ENCODE data around the gene GPRC5C. TPM values are rescaled to one million over a fixed set of nuclear protein-coding genes. Genes with fewer than 3 reads are reported as not detected.

GPRC5C gene
- total RNA-seq, 1 experiment from 2014 or later: 15.5 TPM

GRCh38 chr17:74394977-74395376, 36.9 kb upstream of the GPRC5C start:
- Histone ChIP-seq H3K79me1 (ENCODE audit: insufficient read depth, low read depth, low read length, poor library complexity, severe bottlenecking) (no peaks in the 10 kb centered on the region), H3K18ac (ENCODE audit: insufficient read length, low read depth, low read length) (no peak overlapping the region), H2BK12ac (ENCODE audit: insufficient read length, low read depth, low read length) (no peak overlapping the region), H2BK120ac (ENCODE audit: low read depth, low read length, poor library complexity, severe bottlenecking) (no peak overlapping the region), H3K4ac (ENCODE audit: low read depth, low read length) (no peak overlapping the region), H4K20me1 (ENCODE audit: control insufficient read depth, insufficient read depth, insufficient read length) (no peaks in the 10 kb centered on the region), H3K27ac (ENCODE audit: insufficient read length, low read depth, low read length) (no peak overlapping the region), H2AK5ac (ENCODE audit: insufficient read length, low read length) (no peak overlapping the region), H3K27me3 (ENCODE audit: insufficient read depth, low read length) (no peaks in the 10 kb centered on the region), H3K9me3 (ENCODE audit: control insufficient read depth, low read depth, low read length) (no peaks in the 10 kb centered on the region), H4K8ac (replicated peaks; ENCODE audit: insufficient read length, low read depth, low read length) (no peak overlapping the region), H2BK15ac (ENCODE audit: low read depth, low read length) (no peak overlapping the region), H3T11ph (ENCODE audit: low read length) (no peak overlapping the region), H3K23ac (ENCODE audit: insufficient read length, low read depth, low read length) (no peak overlapping the region), H3K23me2 (ENCODE audit: insufficient read length, low read depth, low read length, poor library complexity, severe bottlenecking) (peaks cover 2% of the 10 kb centered on the region), H3K56ac (ENCODE audit: insufficient read length, low read depth, low read length) (no peak overlapping the region), H3K79me2 (ENCODE audit: insufficient read depth, low read length) (no peaks in the 10 kb centered on the region), H3K4me2 (ENCODE audit: insufficient read depth, insufficient read length, low read length) (no peak overlapping the region), H4K91ac (ENCODE audit: insufficient read length, low read depth, low read length) (no peak overlapping the region), H3K4me1 (ENCODE audit: insufficient read depth, low read length) (no peaks in the 10 kb centered on the region), H2BK20ac (ENCODE audit: low read depth, low read length, poor library complexity, severe bottlenecking) (no peak overlapping the region), H2AFZ (ENCODE audit: low read length) (no peak overlapping the region), H3K9ac (ENCODE audit: extremely low read depth, insufficient read length, low read length) (no peak overlapping the region), H4K5ac (ENCODE audit: insufficient read length, low read depth, low read length) (no peak overlapping the region), H2BK5ac (ENCODE audit: insufficient read length, low read length) (no peak overlapping the region), H3K14ac (ENCODE audit: insufficient read depth, low read length) (no peak overlapping the region)
- peaks cover 2% of the 10 kb centered on the region for H3K27me3 Mint-ChIP-seq (ENCODE audit: low read depth)
- WGBS (ENCODE audit: extremely low coverage, insufficient read length, low lambda C conversion rate): no CpG with 5 or more reads among the region's 7 CpGs
- H3K4me3 Mint-ChIP-seq: no peak overlapping the region
- H3K4me1 Mint-ChIP-seq: peaks cover 2 to 13% of the 10 kb centered on the region in 2 experiments; a peak in 3 of 4 replicates
- no peak overlapping the region for H3K27ac Mint-ChIP-seq
- no peak for DNase-seq
- H3K9me3 Mint-ChIP-seq: peaks cover 0 to 4% of the 10 kb centered on the region in 2 experiments; a peak in 1 of 5 replicates
- H3K36me3 Mint-ChIP-seq (ENCODE audit: insufficient read depth in 1 of 3, low read depth in 3 of 3): no peaks in the 10 kb centered on the region; a peak in 1 of 7 replicates
- TF ChIP-seq, protein P1, sequence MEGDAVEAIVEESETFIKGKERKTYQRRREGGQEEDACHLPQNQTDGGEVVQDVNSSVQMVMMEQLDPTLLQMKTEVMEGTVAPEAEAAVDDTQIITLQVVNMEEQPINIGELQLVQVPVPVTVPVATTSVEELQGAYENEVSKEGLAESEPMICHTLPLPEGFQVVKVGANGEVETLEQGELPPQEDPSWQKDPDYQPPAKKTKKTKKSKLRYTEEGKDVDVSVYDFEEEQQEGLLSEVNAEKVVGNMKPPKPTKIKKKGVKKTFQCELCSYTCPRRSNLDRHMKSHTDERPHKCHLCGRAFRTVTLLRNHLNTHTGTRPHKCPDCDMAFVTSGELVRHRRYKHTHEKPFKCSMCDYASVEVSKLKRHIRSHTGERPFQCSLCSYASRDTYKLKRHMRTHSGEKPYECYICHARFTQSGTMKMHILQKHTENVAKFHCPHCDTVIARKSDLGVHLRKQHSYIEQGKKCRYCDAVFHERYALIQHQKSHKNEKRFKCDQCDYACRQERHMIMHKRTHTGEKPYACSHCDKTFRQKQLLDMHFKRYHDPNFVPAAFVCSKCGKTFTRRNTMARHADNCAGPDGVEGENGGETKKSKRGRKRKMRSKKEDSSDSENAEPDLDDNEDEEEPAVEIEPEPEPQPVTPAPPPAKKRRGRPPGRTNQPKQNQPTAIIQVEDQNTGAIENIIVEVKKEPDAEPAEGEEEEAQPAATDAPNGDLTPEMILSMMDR (conservative IDR thresholded peaks at IDR 0.05): no peak

Measured in H9 (cell line).